Measurements from ENCODE around the gene NFIC. TPM values are rescaled to one million over a fixed set of nuclear protein-coding genes. Genes with fewer than 3 reads are reported as not detected.
A peak's percentile ranks its signal among the peaks of the same experiment; 100 is the strongest.

The NFIC gene
- total RNA-seq, 6 experiments from 2014 or later, result 94.6 to 168 (median 120) TPM

- TF ChIP-seq POLR2A (IDR thresholded peaks at IDR 0.05), result no peak
- no peak for TF ChIP-seq CTCF (IDR thresholded peaks at IDR 0.05)
- H3K27me3 ChIP-seq, result no peaks in the 10 kb centered on the region
- WGBS (ENCODE audit: insufficient coverage, low coverage, low lambda C conversion rate, missing lambda C conversion rate), result 64% methylated on average over 7 of the region's 11 CpGs
- no peaks in the 10 kb centered on the region for H3K9me3 ChIP-seq
- no peak for DNase-seq
- H3K27ac ChIP-seq, result peak overlapping the region in 2 of 3 donors; percentile 25 to 89
- no peak overlapping the region for H3K4me3 ChIP-seq
- H3K36me3 ChIP-seq, result peaks cover 0 to 20% (median 11%) of the 10 kb centered on the region in 4 donors
- intact Hi-C loops (cut with DNase I), result loop anchor here in 1 of 2 donors (10.0 kb wide), 1 partner anchor 46 kb away; no protein-coding TSS in a partner anchor
- H3K4me1 ChIP-seq, result peaks cover 0 to 66% (median 25%) of the 10 kb centered on the region in 4 donors
- ATAC-seq, result no peak
Observed at GRCh38 chr19:3378352-3379150, 12.2 kb downstream of the NFIC start.

GRCh38 chr19:3380829-3381228 lies 14.4 kb downstream of the NFIC start:
- ATAC-seq, result no peak
- Histone ChIP-seq H3K4me1 (peaks cover 0 to 66% (median 26%) of the 10 kb centered on the region in 4 donors), H3K36me3 (peaks cover 0 to 20% (median 11%) of the 10 kb centered on the region in 4 donors), H3K27me3 (no peaks in the 10 kb centered on the region), H3K27ac (peak overlapping the region in 2 of 3 donors; percentile 46 to 89), H3K9me3 (no peaks in the 10 kb centered on the region), H3K4me3 (no peak overlapping the region)
- TF ChIP-seq CTCF (IDR thresholded peaks at IDR 0.05) (no peak), POLR2A (IDR thresholded peaks at IDR 0.05) (no peak)
- no peak for DNase-seq
- 78% methylated on average over 1 of the region's 11 CpGs for whole genome bisulfite sequencing (ENCODE audit: insufficient coverage, low coverage, low lambda C conversion rate, missing lambda C conversion rate)
- intact Hi-C loops (cut with DNase I), result no loop called here

- no peak for ATAC-seq
- Histone ChIP-seq H3K4me3 (no peak overlapping the region), H3K4me1 (peaks cover 0 to 67% (median 25%) of the 10 kb centered on the region in 4 donors), H3K9me3 (no peaks in the 10 kb centered on the region), H3K27ac (peak overlapping the region in 2 of 3 donors; percentile 72 to 93), H3K27me3 (no peaks in the 10 kb centered on the region), H3K36me3 (peaks cover 0 to 20% (median 11%) of the 10 kb centered on the region in 4 donors)
- TF ChIP-seq POLR2A (IDR thresholded peaks at IDR 0.05) (no peak), CTCF (IDR thresholded peaks at IDR 0.05) (no peak)
- no peak for DNase-seq
- 89% methylated on average over 24 of the region's 59 CpGs for WGBS (ENCODE audit: insufficient coverage, low coverage, low lambda C conversion rate, missing lambda C conversion rate)
- intact Hi-C loops (cut with DNase I), result no loop called here
Observed at GRCh38 chr19:3381701-3382372, 15.5 kb downstream of the NFIC start.

GRCh38 chr19:3382460-3383100 lies 16.2 kb downstream of the NFIC start:
- Histone ChIP-seq H3K4me3 (no peak overlapping the region), H3K36me3 (peaks cover 0 to 20% (median 11%) of the 10 kb centered on the region in 4 donors), H3K9me3 (no peaks in the 10 kb centered on the region), H3K27me3 (no peaks in the 10 kb centered on the region), H3K4me1 (peaks cover 0 to 75% (median 29%) of the 10 kb centered on the region in 4 donors), H3K27ac (peak overlapping the region in 2 of 3 donors; percentile 72 to 93)
- WGBS (ENCODE audit: insufficient coverage, low coverage, low lambda C conversion rate, missing lambda C conversion rate), result 91% methylated on average over 10 of the region's 14 CpGs
- intact Hi-C loops (cut with DNase I), result no loop called here
- no peak for ATAC-seq
- TF ChIP-seq POLR2A (IDR thresholded peaks at IDR 0.05) (no peak), CTCF (IDR thresholded peaks at IDR 0.05) (no peak)
- DNase-seq, result no peak

All from right lobe of liver (tissue), 6 donors.